Thoracic aorta (tissue), 2 donors: Measurements from ENCODE around the gene FOSB. TPM values are rescaled to one million over a fixed set of nuclear protein-coding genes. Genes with fewer than 3 reads are reported as not detected.

ENCODE experiments used
- ATAC-seq: fragments of 150-250 bp; one replicate; pipeline ENCODE4 v1.8.0; 2017; ENCODE audit warnings: low read depth; ENCODE audit not compliant: insufficient number of reproducible peaks, low FRiP score
- DNase-seq: peaks from one replicate; pipeline ENCODE4 v3.0.0-alpha.2; 2020; ENCODE audit warnings: low spot score
- H3K27ac ChIP-seq, 2 donors: fragments of 200-600 bp; sonication (generic); 1 replicate in 1 of 2; 2 replicates in 1 of 2; pipeline ENCODE4 v1.5.1; 2016; ENCODE audit warnings: mild to moderate bottlenecking in 2 of 2, moderate library complexity in 2 of 2
- H3K27me3 ChIP-seq: fragments of 200-600 bp; sonication (generic); replicated peaks from 2 replicates; pipeline ENCODE4 v1.6.0; 2016; ENCODE audit warnings: mild to moderate bottlenecking; ENCODE audit not compliant: insufficient read depth
- H3K36me3 ChIP-seq: fragments of 200-600 bp; sonication (generic); one replicate; pipeline ENCODE4 v1.5.1; 2016
- H3K4me1 ChIP-seq, 2 donors: fragments of 200-600 bp; sonication (generic); 1 replicate in 1 of 2; 2 replicates in 1 of 2; pipeline versions ENCODE4 v1.5.1 to v1.6.0; 2016; ENCODE audit warnings: low read depth in 2 of 2, mild to moderate bottlenecking in 1 of 2; ENCODE audit not compliant: control insufficient read depth in 1 of 2
- H3K4me3 ChIP-seq: fragments of 200-600 bp; sonication (generic); 2 replicates; pipeline ENCODE4 v1.5.1; 2016; ENCODE audit warnings: mild to moderate bottlenecking
- H3K9me3 ChIP-seq: fragments of 200-600 bp; sonication (generic); 2 replicates; pipeline ENCODE4 v1.5.1; 2016
- CTCF ChIP-seq: fragments of 200-600 bp; sonication (generic); IDR thresholded peaks from one replicate; pipeline ENCODE4 v1.5.1; 2019; ENCODE audit warnings: antibody characterized with exemption
- total RNA-seq, 2 donors: library from RNA; depleted of rRNA; stranded (reverse); fragments of >200 nt; gene quantifications; one replicate each; pipeline versions ENCODE4 v1.1.0 to v1.2.3, GENCODE V29; 2016

Gene FOSB
- total RNA-seq, 2 donors from 2014 or later: 126 to 587 TPM

- Histone ChIP-seq H3K27ac (no peak overlapping the region), H3K9me3 (no peaks in the 10 kb centered on the region), H3K4me3 (no peak overlapping the region), H3K4me1 (peaks cover 5 to 20% of the 10 kb centered on the region in 2 donors), H3K27me3 (no peaks in the 10 kb centered on the region), H3K36me3 (no peaks in the 10 kb centered on the region)
- TF ChIP-seq CTCF: no peak
- no peak for DNase-seq
- no peak for ATAC-seq
These were observed 6.1 kb downstream of the FOSB start for GRCh38 chr19:45473682-45474605.

DNA sequence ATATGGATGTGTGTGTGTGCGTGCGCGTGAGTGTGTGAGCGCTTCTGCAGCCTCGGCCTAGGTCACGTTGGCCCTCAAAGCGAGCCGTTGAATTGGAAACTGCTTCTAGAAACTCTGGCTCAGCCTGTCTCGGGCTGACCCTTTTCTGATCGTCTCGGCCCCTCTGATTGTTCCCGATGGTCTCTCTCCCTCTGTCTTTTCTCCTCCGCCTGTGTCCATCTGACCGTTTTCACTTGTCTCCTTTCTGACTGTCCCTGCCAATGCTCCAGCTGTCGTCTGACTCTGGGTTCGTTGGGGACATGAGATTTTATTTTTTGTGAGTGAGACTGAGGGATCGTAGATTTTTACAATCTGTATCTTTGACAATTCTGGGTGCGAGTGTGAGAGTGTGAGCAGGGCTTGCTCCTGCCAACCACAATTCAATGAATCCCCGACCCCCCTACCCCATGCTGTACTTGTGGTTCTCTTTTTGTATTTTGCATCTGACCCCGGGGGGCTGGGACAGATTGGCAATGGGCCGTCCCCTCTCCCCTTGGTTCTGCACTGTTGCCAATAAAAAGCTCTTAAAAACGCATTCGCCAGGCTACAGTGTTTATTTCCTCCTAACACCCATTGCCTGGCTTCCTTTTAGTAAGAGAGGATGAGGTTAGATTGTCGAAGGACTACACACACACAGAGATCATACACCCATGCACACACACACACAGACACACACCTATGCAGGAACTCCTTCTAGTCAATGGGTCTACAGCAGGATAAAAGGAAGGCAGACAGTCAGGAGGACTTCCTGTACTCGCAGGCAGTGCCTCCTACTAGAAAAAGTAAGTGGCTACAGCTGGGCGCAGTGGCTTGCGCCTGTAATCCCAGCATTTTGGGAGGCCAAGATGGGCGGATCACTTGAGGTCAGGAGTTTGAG lies 7.1 kb downstream of the FOSB start:
- Histone ChIP-seq H3K36me3 (no peaks in the 10 kb centered on the region), H3K27me3 (no peaks in the 10 kb centered on the region), H3K4me3 (no peak overlapping the region), H3K4me1 (peaks cover 5 to 19% of the 10 kb centered on the region in 2 donors), H3K9me3 (no peaks in the 10 kb centered on the region), H3K27ac (no peak overlapping the region)
- no peak for TF ChIP-seq CTCF
- ATAC-seq: no peak
- DNase-seq: no peak

- H3K4me3 ChIP-seq: no peak overlapping the region
- TF ChIP-seq CTCF: no peak
- peaks cover 0 to 10% of the 10 kb centered on the region in 2 donors for H3K4me1 ChIP-seq
- H3K36me3 ChIP-seq: no peaks in the 10 kb centered on the region
- no peak overlapping the region for H3K27ac ChIP-seq
- no peak for ATAC-seq
- no peaks in the 10 kb centered on the region for H3K9me3 ChIP-seq
- no peaks in the 10 kb centered on the region for H3K27me3 ChIP-seq
- DNase-seq: no peak
These were observed 7.9 kb downstream of the FOSB start for GRCh38 chr19:45475537-45476291.

- TF ChIP-seq CTCF: no peak
- H3K4me3 ChIP-seq: no peak overlapping the region
- H3K36me3 ChIP-seq: no peaks in the 10 kb centered on the region
- no peaks in the 10 kb centered on the region for H3K9me3 ChIP-seq
- peaks cover 0 to 9% of the 10 kb centered on the region in 2 donors for H3K4me1 ChIP-seq
- ATAC-seq: no peak
- H3K27me3 ChIP-seq: no peaks in the 10 kb centered on the region
- H3K27ac ChIP-seq: no peak overlapping the region
- DNase-seq: no peak
These were observed 8.5 kb downstream of the FOSB start for GRCh38 chr19:45476304-45476703.
